Measurements from ENCODE around the gene FMO5. TPM values are rescaled to one million over a fixed set of nuclear protein-coding genes. Genes with fewer than 3 reads are reported as not detected.
"Not testable (repeated sequence)": the region's sequence is repeated elsewhere in the genome, so short reads cannot be mapped to it uniquely, and the experiment has no call there.

Gene FMO5
- polyA plus RNA-seq, 12 donors: 2.1 to 13.0 (median 2.9) TPM; not detected in 1

DNA sequence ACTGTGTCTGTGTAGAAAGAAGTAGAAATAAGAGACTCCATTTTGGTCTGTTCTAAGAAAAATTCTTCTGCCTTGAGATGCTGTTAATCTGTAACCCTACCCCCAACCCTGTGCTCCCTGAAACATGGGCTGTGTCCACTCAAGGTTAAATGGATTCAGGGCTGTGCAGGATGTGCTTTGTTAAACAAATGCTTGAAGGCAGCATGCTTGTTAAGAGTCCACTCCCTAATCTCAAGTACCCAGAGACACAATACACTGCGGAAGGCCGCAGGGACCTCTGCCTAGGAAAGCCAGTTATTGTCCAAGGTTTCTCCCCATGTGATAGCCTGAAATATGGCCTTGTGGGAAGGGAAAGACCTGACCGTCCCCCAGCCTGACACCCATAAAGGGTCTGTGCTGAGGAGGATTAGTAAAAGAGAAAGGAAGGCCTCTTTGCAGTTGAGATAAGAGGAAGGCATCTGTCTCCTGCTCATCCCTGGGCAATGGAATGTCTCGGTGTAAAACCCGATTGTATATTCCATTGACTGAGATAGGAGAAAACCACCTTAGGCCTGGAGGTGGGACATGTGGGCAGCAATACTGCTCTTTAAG lies 15.1 kb upstream of the FMO5 start:
- not testable (repeated sequence) for DNase-seq

DNA sequence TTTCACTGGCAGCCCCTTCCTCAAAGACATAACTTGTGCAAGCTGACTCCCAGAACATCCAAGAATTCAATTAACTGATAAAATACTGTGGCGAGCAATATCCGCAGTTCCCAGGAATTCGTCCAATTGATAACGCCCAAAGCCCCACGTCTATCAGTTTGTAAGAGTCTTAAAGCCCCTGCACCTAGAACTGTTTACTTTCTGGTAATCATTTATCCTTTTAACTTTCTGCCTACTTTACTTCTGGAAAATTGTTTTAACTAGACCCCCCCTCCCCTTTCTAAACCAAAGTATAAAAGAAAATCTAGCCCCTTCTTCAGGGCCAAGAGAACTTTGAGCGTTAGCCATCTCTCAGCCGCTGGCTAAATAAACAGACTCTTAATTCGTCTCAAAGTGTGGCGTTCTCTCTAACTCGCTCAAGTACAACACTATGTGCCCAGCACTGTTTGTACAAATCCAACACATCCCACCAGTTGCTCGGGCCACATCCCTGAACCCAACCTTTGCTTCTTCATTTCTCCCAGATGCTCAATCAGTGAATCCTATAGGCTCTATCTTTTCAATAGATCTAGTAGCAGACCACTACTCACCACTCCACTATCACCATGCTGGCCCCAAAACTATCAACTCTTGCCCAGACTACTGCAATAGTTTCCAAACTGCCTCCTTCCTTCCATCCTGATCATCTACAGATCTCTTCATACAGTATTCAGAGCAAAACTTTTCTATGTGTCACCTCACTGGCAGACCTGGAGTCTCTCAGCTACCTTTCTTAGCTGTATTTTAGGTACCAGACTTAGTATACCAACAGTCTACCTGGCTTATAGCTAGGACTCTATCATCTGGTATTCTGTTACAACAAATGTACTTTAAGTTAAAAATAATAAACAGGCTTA lies 14.0 kb upstream of the FMO5 start:
- no peak for DNase-seq

DNA sequence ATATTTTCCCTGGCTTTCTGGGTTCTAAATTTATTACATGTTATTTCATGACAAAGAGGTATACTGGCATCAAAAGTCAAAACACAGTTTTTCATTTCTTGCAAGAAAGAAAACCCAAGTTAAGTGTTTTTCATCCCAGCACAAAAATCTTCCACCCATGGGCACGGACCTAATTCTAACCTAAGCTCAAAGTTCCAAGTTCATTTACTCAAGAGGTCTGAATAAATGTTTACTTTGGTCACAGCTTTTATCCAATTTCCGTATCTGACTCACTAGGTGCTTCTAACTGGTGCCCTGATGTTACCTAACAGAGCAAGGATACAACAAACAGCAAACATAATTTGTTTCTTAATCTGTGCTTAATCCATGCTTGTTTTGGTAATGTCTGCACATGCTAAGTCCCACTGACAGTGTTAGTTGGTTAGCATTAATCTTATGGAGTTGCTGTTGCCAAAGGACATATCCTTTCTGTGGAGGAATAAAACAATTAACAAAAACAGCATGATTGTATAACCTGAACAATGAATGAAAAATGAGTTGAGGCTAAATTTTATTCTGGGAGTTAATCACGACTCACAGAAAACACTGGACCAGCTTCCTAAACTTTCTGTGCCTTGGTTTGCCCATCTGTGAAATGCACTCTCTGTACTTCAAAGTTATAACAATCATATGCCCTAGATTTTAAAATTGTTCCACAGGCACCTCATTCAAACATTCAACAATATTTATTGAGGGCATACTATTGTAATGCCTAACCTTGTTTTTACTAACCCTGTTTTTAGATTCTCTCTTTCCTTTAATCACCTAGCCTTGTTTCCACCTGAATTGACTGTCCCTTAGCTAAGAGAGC lies 13.1 kb upstream of the FMO5 start:
- no peak for DNase-seq

DNA sequence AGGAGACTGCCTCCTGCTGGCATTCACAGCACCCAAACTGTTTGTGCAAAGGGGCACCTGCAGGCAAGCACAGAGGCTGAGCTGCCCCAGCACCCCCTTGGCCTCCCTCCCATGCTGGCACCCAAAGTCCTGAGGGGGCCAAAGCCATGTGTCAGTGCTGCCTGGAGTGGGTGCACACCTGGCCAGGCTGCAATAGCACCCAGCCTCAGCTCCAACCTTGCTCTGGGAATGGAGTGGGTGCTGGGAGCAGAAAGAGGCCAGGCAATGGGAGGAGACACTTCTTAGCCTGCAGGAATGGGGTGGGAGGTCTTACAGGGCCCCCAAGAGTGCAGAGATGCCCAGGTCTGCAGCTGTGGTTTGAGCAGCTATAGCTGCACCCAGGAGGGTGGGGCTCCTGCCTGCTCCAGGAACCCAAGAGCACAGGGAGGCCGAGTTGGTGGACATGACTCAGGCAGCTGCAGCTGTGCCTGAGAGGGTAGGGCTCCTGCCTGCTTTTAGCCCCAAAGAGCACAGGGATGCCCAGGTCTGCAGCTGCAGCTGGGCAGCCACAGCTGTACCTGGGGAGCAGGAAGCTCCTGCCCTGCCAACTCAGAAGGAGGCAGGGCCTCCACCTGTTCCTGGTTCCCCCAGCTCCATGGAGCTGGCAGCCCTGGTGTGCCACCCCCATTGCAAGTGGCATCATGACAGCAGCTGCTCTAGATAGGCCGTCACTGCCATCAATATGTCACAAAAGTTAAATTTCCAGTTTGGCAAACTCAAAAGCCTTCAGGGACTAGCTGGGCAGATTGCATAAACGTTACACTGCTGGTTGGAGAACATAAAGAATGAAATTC lies 12.0 kb upstream of the FMO5 start:
- no peak for DNase-seq

DNA sequence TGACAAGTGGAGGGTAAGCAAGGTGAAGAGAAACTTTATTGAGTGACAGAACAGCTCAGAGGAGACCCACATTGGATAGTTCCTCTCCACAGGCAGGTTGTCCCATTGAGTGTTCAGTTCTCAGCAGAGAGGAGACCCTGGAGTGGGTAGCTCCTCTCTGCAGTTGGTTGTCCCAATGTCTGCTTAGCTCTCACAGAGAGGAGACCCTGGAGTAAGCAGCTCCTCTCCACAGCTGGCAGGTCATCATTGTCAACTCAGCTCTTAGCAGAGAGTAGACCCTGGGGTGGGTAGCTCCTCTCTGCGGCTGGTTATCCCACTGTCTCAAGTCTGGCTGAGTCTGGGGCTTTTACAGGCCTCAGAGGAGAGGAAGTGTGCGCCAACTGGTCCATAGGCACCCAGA lies 11.3 kb upstream of the FMO5 start:
- DNase-seq: no peak

DNA sequence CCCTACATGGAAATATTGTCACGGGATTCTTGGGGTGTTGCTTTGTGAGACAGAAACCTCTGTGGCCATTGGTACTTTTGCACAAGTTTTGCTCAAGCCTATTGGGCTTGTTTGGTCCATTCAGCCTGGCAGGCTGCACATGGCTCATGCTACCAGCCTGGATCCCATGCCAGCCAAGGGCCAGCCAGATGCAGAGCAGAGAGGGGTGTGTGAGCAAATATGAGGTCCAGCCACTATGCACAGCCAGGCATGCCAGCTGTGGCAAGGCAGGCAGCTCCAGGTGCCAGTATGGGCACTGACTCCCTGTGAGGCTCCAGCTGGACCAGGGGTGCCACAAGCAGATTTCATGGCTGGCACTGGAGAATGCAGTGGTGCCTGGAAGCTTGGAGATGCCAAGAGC lies 10.7 kb upstream of the FMO5 start:
- no peak for DNase-seq

DNA sequence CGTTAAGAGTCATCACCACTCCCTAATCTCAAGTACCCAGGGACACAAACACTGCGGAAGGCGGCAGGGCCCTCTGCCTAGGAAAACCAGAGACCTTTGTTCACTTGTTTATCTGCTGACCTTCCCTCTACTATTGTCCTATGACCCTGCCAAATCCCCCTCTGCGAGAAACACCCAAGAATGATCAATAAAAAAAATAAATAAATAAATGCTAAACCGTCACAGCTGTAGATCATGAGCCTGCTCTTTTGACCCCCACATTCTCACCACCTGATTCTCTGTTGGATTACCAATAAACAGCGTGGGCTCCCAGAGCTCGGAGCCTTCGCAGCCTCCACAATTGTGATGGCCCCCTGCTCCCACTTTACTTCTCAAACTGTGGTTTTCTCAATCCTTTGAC lies 8.8 kb upstream of the FMO5 start:
- DNase-seq: not testable (repeated sequence)

DNA sequence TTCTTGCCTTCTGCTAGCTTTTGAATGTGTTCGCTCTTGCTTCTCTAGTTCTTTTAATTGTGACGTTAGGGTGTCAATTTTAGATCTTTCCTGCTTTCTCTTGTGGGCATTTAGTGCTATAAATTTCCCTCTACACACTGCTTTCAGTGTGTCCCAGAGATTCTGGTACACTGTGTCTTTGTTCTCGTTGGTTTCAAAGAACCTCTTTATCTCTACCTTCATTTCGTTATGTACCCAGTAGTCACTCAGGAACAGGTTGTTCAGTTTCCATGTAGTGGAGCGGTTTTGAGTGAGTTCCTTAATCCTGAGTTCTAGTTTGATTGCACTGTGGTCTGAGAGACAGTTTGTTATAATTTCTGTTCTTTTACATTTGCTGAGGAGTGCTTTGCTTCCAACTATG lies 5.9 kb upstream of the FMO5 start:
- DNase-seq: not testable (repeated sequence)

DNA sequence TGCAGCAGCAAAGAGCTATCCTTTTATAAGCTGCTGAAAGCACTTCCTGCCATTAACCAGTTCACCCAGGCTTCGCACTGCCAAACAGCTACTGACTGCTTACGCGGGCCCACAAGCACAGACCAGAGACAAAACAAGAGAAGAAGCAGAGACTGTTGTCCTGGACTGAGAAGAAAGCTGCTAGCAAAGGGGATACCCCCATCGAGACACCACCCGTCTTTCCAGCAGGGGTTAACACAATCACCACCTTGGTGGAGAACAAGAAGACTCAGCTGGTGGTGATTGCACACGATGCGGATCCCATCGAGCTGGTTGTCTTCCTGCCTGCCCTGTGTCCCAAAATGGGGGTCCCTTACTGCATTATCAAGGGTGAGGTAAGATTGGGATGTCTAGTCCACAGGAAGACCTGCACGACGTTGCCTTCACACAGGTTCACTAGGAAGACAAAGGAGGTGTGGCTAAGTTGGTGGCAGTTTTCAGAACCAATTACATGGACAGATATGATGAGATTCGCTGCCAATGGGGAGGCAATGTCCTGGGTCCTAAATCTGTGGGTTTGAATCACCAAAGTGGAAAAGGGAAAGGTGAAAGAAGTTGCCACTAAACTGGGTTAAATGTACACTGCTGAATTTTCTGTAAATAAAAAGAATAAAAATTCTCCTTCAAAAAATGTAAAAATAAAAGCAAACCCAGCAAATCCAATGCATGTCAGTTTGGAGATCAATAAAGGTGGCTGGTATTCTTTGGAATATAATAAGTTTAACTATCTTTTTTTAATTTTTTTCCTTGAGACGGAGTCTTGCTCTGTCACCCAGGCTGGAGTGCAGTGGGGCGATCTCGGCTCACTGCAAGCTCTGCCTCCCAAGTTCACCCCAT lies 1.2 kb downstream of the FMO5 start:
- no peak for DNase-seq

DNA sequence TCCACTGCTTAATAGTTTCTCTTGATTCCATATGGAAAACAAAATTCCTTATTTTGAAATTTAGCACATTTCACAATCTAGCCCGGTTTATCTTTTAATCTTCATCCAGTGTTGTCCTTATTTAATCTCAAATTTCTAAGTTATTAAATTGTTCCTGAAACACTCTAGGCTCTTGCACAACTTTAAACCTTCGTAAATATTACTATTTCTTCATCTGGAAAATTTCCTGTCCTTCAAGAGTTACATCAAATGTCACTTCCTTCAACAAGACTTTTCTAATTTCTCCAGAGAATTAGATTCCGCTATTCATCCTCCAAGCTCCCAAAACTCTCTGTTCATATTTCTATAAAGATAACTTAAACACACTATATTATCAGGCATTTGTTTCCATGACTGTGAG lies 6.5 kb downstream of the FMO5 start:
- DNase-seq: no peak

DNA sequence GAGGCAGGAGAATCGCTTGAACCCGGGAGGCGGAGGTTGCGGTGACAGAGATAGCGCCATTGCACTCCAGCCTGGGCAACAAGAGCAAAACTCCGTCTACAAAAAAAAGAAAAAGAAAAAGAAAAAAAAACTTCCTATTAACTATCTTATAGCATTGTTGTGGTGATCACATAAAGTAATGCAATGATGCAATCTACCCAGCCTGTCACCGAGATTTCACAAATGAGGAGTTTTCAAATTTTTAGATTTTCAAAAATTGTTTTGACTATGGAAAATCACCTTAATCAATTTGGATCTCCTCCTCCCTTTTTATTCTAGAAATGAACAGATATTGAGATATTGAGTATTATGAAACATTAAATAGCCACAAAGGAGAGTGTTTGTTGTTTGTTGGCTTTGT lies 8.0 kb downstream of the FMO5 start:
- DNase-seq: no peak

DNA sequence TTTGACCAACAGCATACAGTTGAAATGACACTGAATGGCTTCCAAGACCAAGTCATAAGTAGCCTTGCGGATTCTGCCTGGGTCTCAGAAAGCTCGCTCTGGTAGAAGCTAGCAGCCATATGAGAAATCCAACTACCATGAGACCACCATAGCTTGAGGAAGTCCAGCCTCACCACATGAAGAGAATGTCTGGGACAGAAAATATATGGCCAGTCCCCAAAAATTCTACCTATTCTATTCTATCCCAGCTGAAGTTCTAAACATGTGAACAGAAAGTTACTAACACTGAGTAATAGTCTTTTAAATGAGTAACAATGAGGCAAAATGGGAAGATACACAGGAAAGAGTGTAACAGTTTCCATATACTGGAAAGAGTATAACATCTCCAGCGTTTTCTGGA lies 9.0 kb downstream of the FMO5 start:
- no peak for DNase-seq

DNA sequence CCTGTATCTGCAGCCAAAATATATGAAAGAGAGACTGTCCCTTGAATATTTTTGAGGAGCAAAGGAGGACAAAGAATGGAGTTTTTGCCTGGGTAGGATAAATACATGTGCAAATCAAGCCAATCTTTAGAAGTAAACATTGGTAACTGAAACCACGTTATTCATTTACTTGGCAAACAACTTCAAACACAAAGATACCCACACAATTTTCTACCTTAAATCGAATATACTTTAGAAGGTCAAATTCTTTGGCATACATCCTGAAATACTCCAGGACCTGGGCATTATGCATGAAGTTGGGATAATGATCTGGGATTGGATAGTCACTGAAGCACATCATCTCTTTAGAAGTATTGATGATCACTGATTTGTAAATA lies 9.6 kb downstream of the FMO5 start:
- DNase-seq: no peak

DNA sequence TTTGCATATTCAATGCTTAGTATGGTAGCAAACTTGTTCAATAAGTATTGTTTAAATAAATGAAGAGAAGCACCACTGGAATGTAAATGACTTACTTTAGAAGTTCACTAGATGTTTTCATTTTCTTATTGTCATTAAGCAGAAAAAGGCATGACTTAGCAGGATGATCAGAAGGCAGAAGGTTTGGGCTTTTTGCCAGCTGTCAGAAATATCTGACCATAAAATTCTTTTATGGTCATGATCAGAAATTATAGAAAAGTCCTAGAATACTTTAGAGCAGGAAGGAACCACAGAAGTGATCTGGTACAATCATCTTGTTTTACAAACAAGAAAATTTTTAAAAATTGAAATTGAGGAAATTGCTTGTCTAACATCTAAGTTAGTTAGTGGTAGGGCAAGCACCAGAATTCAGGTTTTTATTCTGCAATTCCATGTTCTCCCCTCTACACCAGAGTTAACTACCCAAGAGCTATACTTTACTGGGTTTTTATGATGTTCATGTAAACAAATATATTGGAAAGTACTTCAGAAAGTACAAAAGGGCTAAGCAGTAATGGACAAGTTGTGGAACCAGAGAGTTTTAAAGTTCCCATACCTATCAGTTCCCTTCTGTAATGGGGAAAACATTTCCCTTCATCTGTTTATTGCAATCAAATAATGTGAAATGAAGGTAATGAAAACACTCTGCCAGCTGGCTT lies 10.1 kb downstream of the FMO5 start:
- DNase-seq: no peak

DNA sequence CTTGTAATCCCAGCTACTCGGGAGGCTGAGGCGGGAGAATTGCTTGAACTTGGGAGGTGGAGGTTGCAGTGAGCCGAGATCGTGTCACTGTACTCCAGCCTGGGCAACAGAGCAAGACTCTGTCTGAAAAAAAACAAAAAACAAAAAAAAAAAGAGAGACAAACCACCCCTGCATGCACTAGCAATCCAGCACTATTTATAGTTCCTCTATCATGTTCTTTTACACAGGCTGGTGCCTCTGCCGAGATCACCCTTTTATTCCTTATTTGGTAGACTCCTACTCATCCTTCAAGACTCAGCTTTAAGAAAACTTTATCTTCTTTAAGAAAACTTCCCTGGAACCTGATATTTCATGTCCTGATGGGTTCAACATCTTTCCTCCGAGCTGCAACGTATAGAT lies 10.8 kb downstream of the FMO5 start:
- DNase-seq: no peak

DNA sequence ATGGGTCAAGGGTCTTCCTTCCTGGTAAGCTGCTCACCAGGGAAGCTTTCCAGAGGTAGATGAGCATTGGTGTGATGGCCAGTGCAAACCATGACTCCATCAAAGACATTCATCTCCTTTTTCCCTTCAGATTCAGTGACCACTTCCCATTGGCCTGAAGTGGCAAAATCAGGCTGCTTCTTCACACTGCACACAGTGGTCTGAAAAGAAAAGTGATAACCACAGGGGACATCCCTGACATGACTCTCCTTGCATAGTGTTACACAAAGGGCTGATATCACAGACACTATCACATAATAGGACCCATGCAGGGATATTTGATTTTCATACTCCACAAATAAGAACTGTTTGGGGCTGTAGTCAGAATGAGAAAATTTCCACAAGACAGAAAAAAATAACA lies 11.9 kb downstream of the FMO5 start:
- no peak for DNase-seq

DNA sequence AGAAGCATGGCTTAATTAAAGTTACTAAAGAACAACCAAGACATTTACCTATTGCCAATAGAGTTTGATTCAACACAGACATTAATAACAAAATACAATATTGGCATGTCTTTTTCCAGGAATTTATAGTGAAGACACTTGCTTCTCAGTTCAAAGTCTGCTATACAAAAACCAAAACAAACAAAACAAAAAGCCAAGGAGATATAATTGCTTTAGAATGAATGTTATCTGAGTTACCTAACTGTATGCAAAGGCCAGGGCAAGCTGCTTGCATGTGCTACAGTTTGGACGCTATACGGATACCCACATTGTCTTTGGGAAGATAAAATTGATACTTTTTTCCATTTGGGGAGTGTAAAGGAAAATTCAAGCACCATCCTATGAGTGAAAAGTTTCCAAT lies 13.6 kb downstream of the FMO5 start:
- no peak for DNase-seq

DNA sequence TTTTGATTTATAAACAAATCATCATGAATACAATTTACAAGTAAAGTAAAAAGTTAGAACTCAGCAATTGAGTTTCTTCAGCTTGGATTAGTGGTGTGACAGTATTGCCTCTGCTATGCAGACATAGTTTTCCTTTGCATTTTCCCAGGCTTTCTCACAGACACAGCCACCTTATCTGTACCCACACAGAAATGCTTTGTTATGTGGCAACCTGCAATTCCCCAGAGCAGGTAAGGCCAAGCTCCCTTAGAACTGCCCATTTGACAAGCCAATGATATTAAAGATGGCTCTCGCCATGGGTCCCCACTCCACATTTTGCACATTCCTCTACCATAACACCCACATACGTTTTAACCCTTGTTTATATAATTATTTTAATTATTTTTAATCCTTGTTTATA lies 14.2 kb downstream of the FMO5 start:
- DNase-seq: no peak

DNA sequence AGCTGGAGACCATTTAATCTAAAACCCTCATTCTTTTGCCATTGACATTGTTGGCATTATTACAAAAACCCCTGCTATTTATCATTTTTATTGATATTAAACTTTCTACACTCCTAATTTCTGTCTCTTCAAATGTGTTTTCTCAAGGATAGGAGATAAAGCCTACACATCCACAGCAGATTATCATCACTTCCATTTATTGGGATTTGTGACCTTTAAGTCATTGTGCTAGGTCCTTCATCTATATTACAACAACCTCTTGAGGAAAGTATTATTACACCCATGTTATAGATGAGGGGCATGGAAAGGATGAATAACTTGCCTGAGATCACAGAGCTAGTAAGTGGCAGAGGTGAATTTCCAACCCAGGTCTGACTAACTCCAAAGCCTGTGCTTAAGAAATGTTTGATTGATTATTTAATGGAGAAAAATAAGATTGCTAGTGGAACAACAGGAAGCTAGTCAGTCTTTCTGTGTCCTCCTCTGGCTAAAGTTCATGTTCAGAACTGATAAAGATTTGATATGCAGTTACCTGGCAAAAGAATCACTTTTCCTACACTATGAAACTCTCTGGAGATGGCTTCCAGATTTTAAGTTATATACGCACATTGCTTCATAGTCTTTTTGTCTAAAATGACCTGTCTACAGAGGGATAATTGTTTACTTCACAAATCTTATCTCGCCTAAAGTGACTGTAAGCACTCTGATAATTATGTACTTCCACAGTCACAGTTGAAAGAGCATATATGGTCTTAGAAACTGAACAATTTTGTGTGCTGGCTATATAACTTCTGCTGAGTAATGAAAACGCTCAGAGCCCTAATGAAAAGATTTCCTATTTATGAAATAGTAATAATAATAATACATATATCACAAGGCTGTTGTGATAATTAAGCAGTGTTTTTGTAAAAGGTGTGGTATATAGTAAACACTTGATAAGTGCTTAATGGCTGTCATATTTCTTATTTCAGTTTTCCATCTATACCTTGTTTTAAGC lies 15.0 kb downstream of the FMO5 start:
- no peak for DNase-seq
